KMS-11 (cell line): ENCODE data around the gene VPS54.

Source experiments
- H2AFZ ChIP-seq: fragments of 200-600 bp; sonication (generic); 2 replicates; pipeline ENCODE4 v1.6.1; 2016; ENCODE audit warnings: antibody characterized with exemption, mixed run types, low read depth
- H3K27ac ChIP-seq: fragments of 200-600 bp; sonication (generic); 2 replicates; pipeline ENCODE4 v1.6.1; 2016; ENCODE audit warnings: mild to moderate bottlenecking, mixed run types
- H3K27me3 ChIP-seq: fragments of 200-600 bp; sonication (generic); 2 replicates; pipeline ENCODE4 v1.6.1; 2017; ENCODE audit warnings: mild to moderate bottlenecking, low read depth, mixed run types, moderate library complexity; ENCODE audit not compliant: insufficient read depth
- H3K36me3 ChIP-seq: fragments of 200-600 bp; sonication (generic); 2 replicates; pipeline ENCODE4 v1.6.1; 2017; ENCODE audit warnings: mild to moderate bottlenecking, mixed run types; ENCODE audit not compliant: insufficient read depth
- H3K4me1 ChIP-seq: fragments of 200-600 bp; sonication (generic); 2 replicates; pipeline ENCODE4 v1.6.1; 2016; ENCODE audit warnings: mild to moderate bottlenecking, low read depth, mixed run types; ENCODE audit not compliant: poor library complexity, severe bottlenecking
- H3K4me2 ChIP-seq: fragments of 200-600 bp; sonication (generic); 2 replicates; pipeline ENCODE4 v1.7.0; 2016; ENCODE audit warnings: mild to moderate bottlenecking, mixed run types
- H3K4me3 ChIP-seq: fragments of 200-600 bp; sonication (generic); IDR thresholded peaks from 2 replicates; pipeline ENCODE4 v1.6.1; 2017; ENCODE audit warnings: low read depth, low read length, mixed read lengths; ENCODE audit not compliant: insufficient read depth
- H3K79me2 ChIP-seq: fragments of 200-600 bp; sonication (generic); 2 replicates; pipeline ENCODE4 v1.6.1; 2016; ENCODE audit warnings: low read depth, mixed run types; ENCODE audit not compliant: insufficient read depth
- H3K9ac ChIP-seq: fragments of 200-600 bp; sonication (generic); 2 replicates; pipeline ENCODE4 v1.6.1; 2016; ENCODE audit warnings: mild to moderate bottlenecking, mixed run types
- H4K20me1 ChIP-seq: fragments of 200-600 bp; sonication (generic); 2 replicates; pipeline ENCODE4 v1.6.1; 2016; ENCODE audit warnings: mild to moderate bottlenecking, mixed run types; ENCODE audit not compliant: insufficient read depth
- CTCF ChIP-seq: fragments of 200-600 bp; sonication (generic); conservative IDR thresholded peaks from 2 replicates; pipeline ENCODE4 v1.6.1; 2017; ENCODE audit warnings: low read depth, mild to moderate bottlenecking, antibody characterized with exemption, low read length, moderate library complexity, mixed read lengths

Gene VPS54

GRCh38 chr2:64008434-64009009 is 10.7 kb downstream of the VPS54 start:
- Histone ChIP-seq H3K36me3 (no peaks in the 10 kb centered on the region), H3K4me3 (no peak overlapping the region), H2AFZ (no peak overlapping the region), H3K27me3 (no peaks in the 10 kb centered on the region), H3K9ac (no peak overlapping the region), H4K20me1 (no peaks in the 10 kb centered on the region; the same call in 1 of the 2 replicates), H3K79me2 (peaks cover 51% of the 10 kb centered on the region; the same call in 1 of the 2 replicates), H3K4me1 (peaks cover 5% of the 10 kb centered on the region), H3K27ac (no peak overlapping the region), H3K4me2 (no peak overlapping the region)
- TF ChIP-seq CTCF: no peak

DNA sequence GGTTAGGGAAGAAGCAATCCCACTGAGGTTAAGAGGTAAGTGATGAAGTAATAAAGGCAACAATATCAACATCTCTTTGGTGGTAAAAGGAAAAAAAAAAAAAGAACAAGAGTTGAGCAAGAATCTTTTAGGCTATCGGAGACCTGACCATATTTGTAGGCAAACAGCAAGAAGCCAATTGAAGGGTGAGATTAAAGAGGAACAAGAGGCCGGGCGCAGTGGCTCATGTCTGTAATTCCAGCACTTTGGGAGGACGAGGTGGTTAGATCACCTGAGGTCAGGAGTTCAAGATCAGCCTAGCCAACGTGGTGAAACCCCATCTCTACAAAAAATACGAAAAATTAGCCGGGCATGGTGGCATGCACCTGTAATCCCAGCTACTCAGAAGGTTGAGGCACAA is 11.3 kb downstream of the VPS54 start:
- no peak overlapping the region for H3K27ac ChIP-seq
- no peaks in the 10 kb centered on the region for H3K36me3 ChIP-seq
- H4K20me1 ChIP-seq: no peaks in the 10 kb centered on the region; the same call in 1 of the 2 replicates
- no peaks in the 10 kb centered on the region for H3K27me3 ChIP-seq
- peaks cover 11% of the 10 kb centered on the region for H3K4me1 ChIP-seq
- no peak overlapping the region for H3K4me3 ChIP-seq
- H2AFZ ChIP-seq: no peak overlapping the region
- no peak for TF ChIP-seq CTCF
- H3K4me2 ChIP-seq: no peak overlapping the region
- H3K79me2 ChIP-seq: peaks cover 48% of the 10 kb centered on the region; the same call in 1 of the 2 replicates
- no peak overlapping the region for H3K9ac ChIP-seq

DNA sequence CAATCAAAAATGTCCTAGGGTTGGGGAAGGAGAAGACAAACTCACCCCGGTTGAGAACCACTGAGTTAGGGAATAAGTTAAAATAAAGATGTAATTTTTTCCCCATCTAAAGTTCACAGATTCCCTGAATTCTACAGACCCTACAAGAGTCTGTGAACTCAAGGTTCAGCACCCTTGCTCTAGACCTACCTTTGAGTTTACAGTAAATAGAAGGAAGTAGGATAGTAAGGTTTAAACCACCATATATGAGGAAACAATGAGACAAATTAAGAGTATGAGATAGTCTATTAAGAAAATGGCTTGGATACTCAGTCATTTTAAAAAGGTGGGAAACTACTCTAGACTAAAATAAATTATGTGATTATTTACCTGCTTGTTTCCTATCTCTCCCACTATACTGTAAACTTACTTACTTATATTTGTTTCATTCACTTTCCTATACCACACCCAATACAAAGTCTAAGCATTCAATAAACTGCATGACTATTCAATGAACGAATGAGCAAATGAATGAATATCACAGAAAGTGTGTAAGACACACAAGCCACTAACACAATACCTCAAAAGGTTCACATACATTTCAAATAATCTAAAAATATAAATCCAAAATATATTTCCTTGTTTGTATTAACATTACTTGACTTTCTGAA is 13.4 kb downstream of the VPS54 start:
- no peak for TF ChIP-seq CTCF
- peaks cover 35% of the 10 kb centered on the region; the same call in 1 of the 2 replicates for H3K79me2 ChIP-seq

GRCh38 chr2:64003239-64003638 is 16.0 kb downstream of the VPS54 start:
- Histone ChIP-seq H2AFZ (no peak overlapping the region), H3K9ac (no peak overlapping the region), H3K27me3 (no peaks in the 10 kb centered on the region), H3K36me3 (no peaks in the 10 kb centered on the region), H3K79me2 (peaks cover 16% of the 10 kb centered on the region; the same call in 1 of the 2 replicates), H4K20me1 (no peaks in the 10 kb centered on the region; the same call in 1 of the 2 replicates), H3K4me3 (no peak overlapping the region), H3K4me2 (no peak overlapping the region), H3K27ac (no peak overlapping the region), H3K4me1 (peaks cover 13% of the 10 kb centered on the region)
- TF ChIP-seq CTCF: no peak

More for the DNA sequence above, 13.4 kb downstream of the VPS54 start:
- H3K9ac ChIP-seq: no peak overlapping the region
- no peak overlapping the region for H2AFZ ChIP-seq
- no peak overlapping the region for H3K27ac ChIP-seq
- H3K4me1 ChIP-seq: peaks cover 13% of the 10 kb centered on the region
- no peaks in the 10 kb centered on the region for H3K36me3 ChIP-seq
- H3K27me3 ChIP-seq: no peaks in the 10 kb centered on the region
- H4K20me1 ChIP-seq: no peaks in the 10 kb centered on the region; the same call in 1 of the 2 replicates
- H3K4me2 ChIP-seq: no peak overlapping the region
- H3K4me3 ChIP-seq: no peak overlapping the region
